Smooth muscle cell (in vitro differentiated cells): ENCODE data around the gene ATP6V0D1. TPM values are rescaled to one million over a fixed set of nuclear protein-coding genes. Genes with fewer than 3 reads are reported as not detected.

ENCODE experiments used
- DNase-seq: peaks from one replicate; lab custom pipeline; 2025; ENCODE audit not compliant: unreplicated experiment; lab: John Stamatoyannopoulos, UW
- H2AFZ ChIP-seq: fragments of 200-600 bp; sonication (generic); 2 replicates; pipeline ENCODE4 v1.6.0; 2016; ENCODE audit warnings: antibody characterized with exemption, low read depth, mild to moderate bottlenecking
- H3F3A ChIP-seq: fragments of 200-600 bp; sonication (generic); 2 replicates; pipeline ENCODE4 v1.6.0; 2017; ENCODE audit warnings: antibody characterized with exemption, low read depth
- H3K27ac ChIP-seq: fragments of 200-600 bp; sonication (generic); 2 replicates; pipeline ENCODE4 v1.5.1; 2016; ENCODE audit warnings: low read depth, mild to moderate bottlenecking
- H3K27me3 ChIP-seq: fragments of 200-600 bp; sonication (generic); 2 replicates; pipeline ENCODE4 v1.6.1; 2016; ENCODE audit warnings: low read depth, mild to moderate bottlenecking
- H3K36me3 ChIP-seq: fragments of 200-600 bp; sonication (generic); 2 replicates; pipeline ENCODE4 v1.5.1; 2016; ENCODE audit warnings: low read depth
- H3K4me1 ChIP-seq: fragments of 200-600 bp; sonication (generic); 2 replicates; pipeline ENCODE4 v1.5.1; 2016; ENCODE audit warnings: low read depth
- H3K4me2 ChIP-seq: fragments of 200-600 bp; sonication (generic); 2 replicates; pipeline ENCODE4 v1.6.0; 2016; ENCODE audit warnings: mild to moderate bottlenecking
- H3K4me3 ChIP-seq: fragments of 200-600 bp; sonication (generic); 2 replicates; pipeline ENCODE4 v1.5.1; 2016; ENCODE audit warnings: mild to moderate bottlenecking
- H3K79me2 ChIP-seq: fragments of 200-600 bp; sonication (generic); 2 replicates; pipeline ENCODE4 v1.6.0; 2016; ENCODE audit warnings: low read depth, mild to moderate bottlenecking
- H3K9ac ChIP-seq: fragments of 200-600 bp; sonication (generic); 2 replicates; pipeline ENCODE4 v1.6.0; 2016; ENCODE audit warnings: low read depth
- H3K9me3 ChIP-seq: fragments of 200-600 bp; sonication (generic); replicated peaks from 2 replicates; pipeline ENCODE4 v1.5.1; 2016; ENCODE audit warnings: low read depth
- H4K20me1 ChIP-seq: fragments of 200-600 bp; sonication (generic); 2 replicates; pipeline ENCODE4 v1.6.0; 2016; ENCODE audit warnings: low read depth
- CTCF ChIP-seq: fragments of 200-600 bp; sonication (generic); IDR thresholded peaks from 2 replicates; pipeline ENCODE4 v1.5.1; 2017; ENCODE audit warnings: borderline replicate concordance, mild to moderate bottlenecking, antibody characterized with exemption; ENCODE audit not compliant: insufficient read depth, poor library complexity, severe bottlenecking
- WGBS: methylation state at CpG from one replicate; pipeline ENCODE4 v1.1.7; 2016; ENCODE audit warnings: low lambda C conversion rate; 5-methylcytosine and 5-hydroxymethylcytosine counted together
- polyA plus RNA-seq: library from polyadenylated mRNA; unstranded; fragments of >200 nt; fragmentation: Nextera tagmentation; extraction: Ambion mirVana; gene quantifications from 2 replicates; pipeline ENCODE4 v1.2.1, GENCODE V29; 2016
- small RNA-seq: library from RNA; depleted of rRNA; stranded (forward); fragments of <200 nt; gene quantifications from one replicate; pipeline ENCODE3, GENCODE V24; 2014
- total RNA-seq: library from RNA; depleted of rRNA; stranded (reverse); fragments of >200 nt; gene quantifications from 2 replicates; pipeline ENCODE4 v1.2.3, GENCODE V29; 2014

ATP6V0D1 gene
- total and polyA plus RNA-seq, 2 experiments from 2014 or later, result 96.8 to 114 TPM

GRCh38 chr16:67388591-67388990 lies 92.4 kb downstream of the ATP6V0D1 start:
- H3K36me3 ChIP-seq, result no peaks in the 10 kb centered on the region
- no peaks in the 10 kb centered on the region for H3K79me2 ChIP-seq
- H3K9ac ChIP-seq, result no peak overlapping the region
- no peak overlapping the region for H3K4me2 ChIP-seq
- peaks cover 1% of the 10 kb centered on the region for H3K4me1 ChIP-seq
- TF ChIP-seq CTCF, result no peak
- peaks cover 34% of the 10 kb centered on the region for H3K27me3 ChIP-seq
- H3K4me3 ChIP-seq, result no peak overlapping the region
- H4K20me1 ChIP-seq, result no peaks in the 10 kb centered on the region
- no peak for DNase-seq
- H3K27ac ChIP-seq, result no peak overlapping the region
- H2AFZ ChIP-seq, result no peak overlapping the region
- H3F3A ChIP-seq, result no peaks in the 10 kb centered on the region
- no peaks in the 10 kb centered on the region for H3K9me3 ChIP-seq
- WGBS, result 84% methylated on average over 2 of the region's 2 CpGs

GRCh38 chr16:67388191-67388590 lies 92.8 kb downstream of the ATP6V0D1 start:
- WGBS, result 91% methylated on average over 8 of the region's 8 CpGs
- H3K27ac ChIP-seq, result no peak overlapping the region
- no peaks in the 10 kb centered on the region for H3K79me2 ChIP-seq
- H3F3A ChIP-seq, result no peaks in the 10 kb centered on the region
- H3K4me1 ChIP-seq, result no peaks in the 10 kb centered on the region
- H2AFZ ChIP-seq, result no peak overlapping the region
- no peak overlapping the region for H3K4me3 ChIP-seq
- H3K9ac ChIP-seq, result no peak overlapping the region
- H3K27me3 ChIP-seq, result peaks cover 32% of the 10 kb centered on the region
- no peak for TF ChIP-seq CTCF
- no peak for DNase-seq
- H3K4me2 ChIP-seq, result no peak overlapping the region
- H3K36me3 ChIP-seq, result no peaks in the 10 kb centered on the region
- H4K20me1 ChIP-seq, result no peaks in the 10 kb centered on the region
- H3K9me3 ChIP-seq, result no peaks in the 10 kb centered on the region

Small RNA genes lying within 50 kb of the gene (small RNA-seq; reads per million reads assigned to genes)
- not detected for gene RNU1-123P

Other genes with a start within 250 kb of the ATP6V0D1 start
- 7.2 and 16.0 TPM in 2 replicates for gene FHOD1, start 233.7 kb downstream of the ATP6V0D1 start, total RNA-seq
- gene FHOD1, start 233.7 kb downstream of the ATP6V0D1 start, polyA plus RNA-seq, result 23.3 and 30.5 TPM in 2 replicates
- 2.1 and 3.8 TPM in 2 replicates for gene SLC9A5, start 232.2 kb downstream of the ATP6V0D1 start, total RNA-seq
- gene SLC9A5, start 232.2 kb downstream of the ATP6V0D1 start, polyA plus RNA-seq, result 6.9 and 9.1 TPM in 2 replicates
- gene PLEKHG4, start 201.6 kb downstream of the ATP6V0D1 start, total RNA-seq, result 3.9 and 27.0 TPM in 2 replicates
- gene PLEKHG4, start 201.6 kb downstream of the ATP6V0D1 start, polyA plus RNA-seq, result 2.7 and 9.9 TPM in 2 replicates
- gene KCTD19, start 154.4 kb downstream of the ATP6V0D1 start, total RNA-seq, result 0.04 TPM in 1 of 2 replicates, not detected in the other
- 0.49 and 0.59 TPM in 2 replicates for gene KCTD19, start 154.4 kb downstream of the ATP6V0D1 start, polyA plus RNA-seq
- not detected in 2 replicates for gene LRRC36, start 154.3 kb downstream of the ATP6V0D1 start, total RNA-seq
- 0.24 TPM in 1 of 2 replicates, not detected in the other for gene LRRC36, start 154.3 kb downstream of the ATP6V0D1 start, polyA plus RNA-seq
- 1.9 TPM in 2 replicates for gene TPPP3, start 87.7 kb downstream of the ATP6V0D1 start, total RNA-seq
- 1.3 and 2.7 TPM in 2 replicates for gene TPPP3, start 87.7 kb downstream of the ATP6V0D1 start, polyA plus RNA-seq
- gene ZDHHC1, start 64.7 kb downstream of the ATP6V0D1 start, total RNA-seq, result 7.1 and 7.9 TPM in 2 replicates
- gene ZDHHC1, start 64.7 kb downstream of the ATP6V0D1 start, polyA plus RNA-seq, result 14.2 and 15.7 TPM in 2 replicates
- not detected in 2 replicates for gene HSD11B2, start 50.0 kb downstream of the ATP6V0D1 start, total RNA-seq
- not detected in 2 replicates for gene HSD11B2, start 50.0 kb downstream of the ATP6V0D1 start, polyA plus RNA-seq
- not detected in 2 replicates for gene AGRP, start 2.4 kb upstream of the ATP6V0D1 start, total RNA-seq
- not detected in 2 replicates for gene AGRP, start 2.4 kb upstream of the ATP6V0D1 start, polyA plus RNA-seq
- gene RIPOR1, start 47.7 kb upstream of the ATP6V0D1 start, total RNA-seq, result 10.7 and 26.6 TPM in 2 replicates
- 47.3 and 57.2 TPM in 2 replicates for gene RIPOR1, start 47.7 kb upstream of the ATP6V0D1 start, polyA plus RNA-seq
- 32.4 and 37.3 TPM in 2 replicates for gene CTCF, start 81.4 kb upstream of the ATP6V0D1 start, total RNA-seq
- 28.4 and 34.8 TPM in 2 replicates for gene CTCF, start 81.4 kb upstream of the ATP6V0D1 start, polyA plus RNA-seq
- gene CARMIL2, start 164.0 kb upstream of the ATP6V0D1 start, total RNA-seq, result 0.18 and 0.76 TPM in 2 replicates
- 1.2 and 1.9 TPM in 2 replicates for gene CARMIL2, start 164.0 kb upstream of the ATP6V0D1 start, polyA plus RNA-seq
- 16.5 and 21.9 TPM in 2 replicates for gene ACD, start 179.1 kb upstream of the ATP6V0D1 start, total RNA-seq
- 31.7 and 45.2 TPM in 2 replicates for gene ACD, start 179.1 kb upstream of the ATP6V0D1 start, polyA plus RNA-seq
- 0.36 TPM in 1 of 2 replicates, not detected in the other for gene PARD6A, start 179.8 kb upstream of the ATP6V0D1 start, total RNA-seq
- gene PARD6A, start 179.8 kb upstream of the ATP6V0D1 start, polyA plus RNA-seq, result 0.58 and 2.0 TPM in 2 replicates
- gene ENKD1, start 185.6 kb upstream of the ATP6V0D1 start, total RNA-seq, result 8.2 and 9.8 TPM in 2 replicates
- 14.2 and 19.0 TPM in 2 replicates for gene ENKD1, start 185.6 kb upstream of the ATP6V0D1 start, polyA plus RNA-seq
- gene C16orf86, start 185.7 kb upstream of the ATP6V0D1 start, total RNA-seq, result 3.4 and 6.9 TPM in 2 replicates
- gene C16orf86, start 185.7 kb upstream of the ATP6V0D1 start, polyA plus RNA-seq, result 3.9 and 8.5 TPM in 2 replicates
- gene GFOD2, start 238.2 kb upstream of the ATP6V0D1 start, total RNA-seq, result 10.6 and 15.1 TPM in 2 replicates
- 15.0 and 24.0 TPM in 2 replicates for gene GFOD2, start 238.2 kb upstream of the ATP6V0D1 start, polyA plus RNA-seq